OCI-LY1 (cell line): ENCODE data around the gene CCDC28A.

Source experiments
- EZH2 ChIP-seq: fragments of 200-600 bp; sonication (generic), shearing (Covaris generic); IDR thresholded peaks from 2 replicates; pipeline ENCODE4 v1.8.0; 2017; ENCODE audit warnings: borderline replicate concordance, mixed run types, mild to moderate bottlenecking, antibody characterized with exemption, low read length, moderate library complexity, mixed read lengths
- TF ChIP-seq, protein P1 (sequence below): fragments of 200-600 bp; sonication (generic), shearing (Covaris generic); IDR thresholded peaks from 2 replicates; pipeline ENCODE4 v1.5.1; 2017; ENCODE audit warnings: mild to moderate bottlenecking, antibody characterized with exemption, low read length, moderate library complexity, mixed read lengths

DNA sequence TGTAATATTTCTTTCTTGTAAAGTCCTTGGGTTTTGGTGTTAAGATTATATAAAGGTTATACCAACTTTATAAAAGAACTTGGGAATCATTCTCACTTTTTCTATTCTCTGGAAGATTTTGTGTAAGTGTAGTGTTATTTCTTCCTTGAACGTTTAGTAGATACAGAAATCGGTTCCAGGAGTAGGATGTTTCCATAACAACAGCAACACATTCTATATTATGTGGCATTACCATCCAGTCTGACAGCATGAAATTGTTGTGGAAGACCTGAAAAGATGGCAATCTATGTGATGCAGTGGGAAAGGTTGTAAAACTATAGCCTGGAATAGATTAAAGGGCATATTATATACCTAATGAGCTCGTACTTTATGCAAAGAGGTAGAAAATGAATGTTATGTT is 36.1 kb downstream of the CCDC28A start:
- no peak for TF ChIP-seq EZH2
- TF ChIP-seq, protein P1, sequence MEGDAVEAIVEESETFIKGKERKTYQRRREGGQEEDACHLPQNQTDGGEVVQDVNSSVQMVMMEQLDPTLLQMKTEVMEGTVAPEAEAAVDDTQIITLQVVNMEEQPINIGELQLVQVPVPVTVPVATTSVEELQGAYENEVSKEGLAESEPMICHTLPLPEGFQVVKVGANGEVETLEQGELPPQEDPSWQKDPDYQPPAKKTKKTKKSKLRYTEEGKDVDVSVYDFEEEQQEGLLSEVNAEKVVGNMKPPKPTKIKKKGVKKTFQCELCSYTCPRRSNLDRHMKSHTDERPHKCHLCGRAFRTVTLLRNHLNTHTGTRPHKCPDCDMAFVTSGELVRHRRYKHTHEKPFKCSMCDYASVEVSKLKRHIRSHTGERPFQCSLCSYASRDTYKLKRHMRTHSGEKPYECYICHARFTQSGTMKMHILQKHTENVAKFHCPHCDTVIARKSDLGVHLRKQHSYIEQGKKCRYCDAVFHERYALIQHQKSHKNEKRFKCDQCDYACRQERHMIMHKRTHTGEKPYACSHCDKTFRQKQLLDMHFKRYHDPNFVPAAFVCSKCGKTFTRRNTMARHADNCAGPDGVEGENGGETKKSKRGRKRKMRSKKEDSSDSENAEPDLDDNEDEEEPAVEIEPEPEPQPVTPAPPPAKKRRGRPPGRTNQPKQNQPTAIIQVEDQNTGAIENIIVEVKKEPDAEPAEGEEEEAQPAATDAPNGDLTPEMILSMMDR: no peak
